ENCODE data around the gene PEDS1.

Gene PEDS1

GRCh38 chr20:50126662-50127061, 26.9 kb downstream of the PEDS1 start:
- peak overlapping the region; percentile 88 for H3K27ac ChIP-seq
- no peak for TF ChIP-seq CTCF (conservative IDR thresholded peaks at IDR 0.05)

- no peak for TF ChIP-seq CTCF (conservative IDR thresholded peaks at IDR 0.05)
- peak overlapping the region; percentile 88 for H3K27ac ChIP-seq
These were observed 28.2 kb downstream of the PEDS1 start for GRCh38 chr20:50125279-50125678.

- peak overlapping the region; percentile 88 for H3K27ac ChIP-seq
- TF ChIP-seq CTCF (conservative IDR thresholded peaks at IDR 0.05), result no peak
These were observed 29.0 kb downstream of the PEDS1 start for GRCh38 chr20:50124496-50124895.

- peak overlapping the region; percentile 88 for H3K27ac ChIP-seq
- TF ChIP-seq CTCF (conservative IDR thresholded peaks at IDR 0.05), result no peak
These were observed 30.1 kb downstream of the PEDS1 start for GRCh38 chr20:50123418-50123817.

GRCh38 chr20:50122763-50123162, 30.8 kb downstream of the PEDS1 start:
- no peak for TF ChIP-seq CTCF (conservative IDR thresholded peaks at IDR 0.05)
- H3K27ac ChIP-seq, result peak overlapping the region; percentile 88

- H3K27ac ChIP-seq, result peak overlapping the region; percentile 88; the same call in 1 of the 2 replicates
- TF ChIP-seq CTCF (conservative IDR thresholded peaks at IDR 0.05), result no peak
These were observed 31.7 kb downstream of the PEDS1 start for GRCh38 chr20:50121858-50122271.

GRCh38 chr20:50120935-50121693, 32.4 kb downstream of the PEDS1 start:
- H3K27ac ChIP-seq, result peak overlapping the region; percentile 39
- TF ChIP-seq CTCF (conservative IDR thresholded peaks at IDR 0.05), result peak; percentile 98

All from VCaP (cell line).